Measurements from ENCODE around the gene BLM. TPM values are rescaled to one million over a fixed set of nuclear protein-coding genes. Genes with fewer than 3 reads are reported as not detected.
"Not testable (repeated sequence)": the region's sequence is repeated elsewhere in the genome, so short reads cannot be mapped to it uniquely, and the experiment has no call there.

BLM gene
- total RNA-seq, 2 donors from 2014 or later = 1.00 to 3.1 TPM

DNA sequence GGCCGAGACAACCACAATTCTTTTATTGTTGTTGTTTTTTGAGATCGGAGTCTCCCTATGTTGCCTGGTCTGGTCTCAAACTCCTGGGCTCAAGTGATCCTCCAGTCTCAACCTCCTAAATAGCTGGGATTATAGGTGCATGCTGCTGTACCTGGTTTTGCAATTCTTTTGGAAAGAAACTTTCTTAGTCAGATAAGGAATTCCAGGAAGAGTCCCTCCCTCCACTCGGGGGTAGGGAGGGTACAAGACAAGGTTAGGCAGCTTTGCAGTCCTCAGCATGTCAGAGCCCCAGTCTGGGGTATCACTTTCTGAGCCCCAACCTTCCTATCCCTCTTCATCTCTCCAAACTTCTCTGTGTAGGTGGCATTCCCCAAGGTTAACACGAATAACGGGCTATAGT lies 117.5 kb downstream of the BLM start:
- intact Hi-C loops (cut with DNase I) = no loop called here
- DNase-seq (ENCODE audit: low spot score) = no peak

DNA sequence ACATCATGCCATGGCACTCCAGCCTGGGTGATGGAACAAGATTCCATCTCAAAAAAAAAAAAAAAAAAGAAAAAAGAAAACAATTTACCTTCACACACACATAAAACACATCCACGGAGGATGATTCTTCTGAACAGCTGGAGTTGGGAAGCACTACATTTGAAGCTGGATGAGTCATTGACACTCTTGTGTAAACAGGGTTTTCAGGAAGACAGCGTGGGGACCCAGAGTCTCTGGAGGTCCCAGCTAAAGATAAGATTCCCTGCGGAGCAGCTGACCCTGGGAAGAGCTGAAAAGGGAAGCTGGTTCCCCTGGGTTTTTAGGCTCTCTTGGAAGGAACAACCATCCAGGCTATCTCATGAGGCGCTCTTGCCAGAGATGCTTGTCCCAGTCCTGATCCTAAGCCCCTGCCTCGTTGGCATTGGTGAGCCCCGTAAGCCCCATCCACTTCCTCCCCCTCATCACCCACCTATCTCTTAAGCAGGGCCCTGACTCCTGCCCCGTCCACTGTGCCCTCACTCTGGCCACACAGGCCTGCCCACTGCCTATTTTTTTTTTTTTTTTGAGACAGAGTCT lies 119.2 kb downstream of the BLM start:
- intact Hi-C loops (cut with DNase I) = no loop called here
- DNase-seq (ENCODE audit: low spot score) = no peak

DNA sequence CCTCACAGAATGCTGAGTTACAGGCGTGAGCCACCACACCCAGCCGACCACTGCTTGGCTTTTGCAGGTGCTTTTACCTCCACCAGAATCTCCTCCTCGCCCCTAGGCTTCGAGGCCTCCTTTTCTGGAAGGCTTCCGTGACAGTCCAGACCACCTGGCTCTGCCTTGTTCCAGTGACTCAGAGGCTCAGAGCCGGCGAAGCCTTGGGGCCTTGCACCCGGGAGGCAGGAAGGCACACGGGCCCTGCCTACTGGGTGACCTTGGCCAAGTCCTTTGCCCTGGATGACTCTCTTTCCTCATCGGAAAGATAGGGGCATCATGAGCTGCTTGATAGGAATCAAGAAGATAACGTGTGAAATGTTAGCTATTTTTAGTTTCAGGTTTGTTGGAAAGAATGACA lies 119.9 kb downstream of the BLM start:
- no peak for DNase-seq (ENCODE audit: low spot score)
- intact Hi-C loops (cut with DNase I) = no loop called here

- DNase-seq (ENCODE audit: low spot score) = no peak
- intact Hi-C loops (cut with DNase I) = no loop called here
Measured at GRCh38 chr15:90838139-90838538, 121.0 kb downstream of the BLM start.

DNA sequence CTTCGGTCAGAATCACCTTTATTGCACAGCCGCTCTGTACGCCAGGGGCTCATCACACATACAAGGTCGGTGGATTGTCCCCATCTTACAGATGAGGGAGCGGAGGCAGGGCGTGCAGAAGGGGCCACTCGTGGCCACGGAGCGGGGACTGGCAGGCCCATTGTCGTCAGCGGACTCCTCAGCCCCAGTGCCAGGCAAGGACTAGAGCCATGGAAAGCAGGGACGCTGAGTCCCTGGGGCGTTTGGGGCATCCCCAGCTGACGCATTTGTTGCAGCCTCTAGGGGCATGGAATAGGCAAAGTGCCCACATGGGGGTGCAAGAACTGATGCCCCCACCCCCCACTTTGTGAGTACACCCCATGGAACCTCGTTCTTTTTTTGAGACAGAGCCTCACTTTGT lies 121.4 kb downstream of the BLM start:
- intact Hi-C loops (cut with DNase I) = no loop called here
- DNase-seq (ENCODE audit: low spot score) = no peak

DNA sequence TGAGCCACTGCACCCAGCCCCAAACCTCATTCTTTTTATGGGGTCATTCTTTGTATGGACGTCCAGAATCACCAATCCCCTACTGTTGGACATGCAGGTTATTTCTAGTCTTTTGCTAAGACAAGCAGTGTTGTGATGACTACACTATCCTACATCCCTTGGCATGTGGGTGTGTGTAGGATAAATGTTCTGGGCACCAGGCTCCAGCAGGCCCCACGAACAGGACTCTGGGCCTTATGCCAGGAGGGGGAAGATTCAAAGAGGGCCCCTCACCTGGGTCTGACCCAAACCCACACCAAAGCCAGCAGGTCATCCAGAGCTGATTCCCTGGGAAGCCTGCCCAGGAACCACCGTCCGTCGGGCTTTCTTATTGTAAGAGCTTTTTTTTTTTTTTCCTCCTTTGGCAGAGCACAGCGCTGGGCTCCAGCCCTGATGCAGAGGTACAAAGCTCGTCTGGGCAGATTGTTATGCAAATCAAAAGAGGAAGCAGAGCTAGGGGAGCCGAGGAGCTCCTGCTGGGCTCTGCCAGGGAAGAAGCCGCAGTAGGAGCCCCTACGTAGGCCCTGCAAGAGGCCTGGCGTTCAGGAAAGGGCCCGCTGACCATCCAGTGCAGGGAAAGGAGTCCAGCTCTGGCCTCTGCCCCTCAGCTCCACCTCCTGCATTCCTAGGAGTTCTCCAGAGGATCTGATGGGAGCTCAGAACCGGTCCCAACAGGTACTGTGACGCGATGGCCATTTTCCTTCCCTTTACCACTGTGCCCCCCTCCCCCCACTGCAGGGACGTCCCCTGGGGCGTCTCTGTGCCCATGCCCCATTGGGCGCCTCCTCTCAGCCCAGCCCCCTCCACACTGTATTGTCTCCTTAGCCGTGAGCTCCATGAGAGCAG lies 122.3 kb downstream of the BLM start:
- intact Hi-C loops (cut with DNase I) = no loop called here
- no peak for DNase-seq (ENCODE audit: low spot score)

DNA sequence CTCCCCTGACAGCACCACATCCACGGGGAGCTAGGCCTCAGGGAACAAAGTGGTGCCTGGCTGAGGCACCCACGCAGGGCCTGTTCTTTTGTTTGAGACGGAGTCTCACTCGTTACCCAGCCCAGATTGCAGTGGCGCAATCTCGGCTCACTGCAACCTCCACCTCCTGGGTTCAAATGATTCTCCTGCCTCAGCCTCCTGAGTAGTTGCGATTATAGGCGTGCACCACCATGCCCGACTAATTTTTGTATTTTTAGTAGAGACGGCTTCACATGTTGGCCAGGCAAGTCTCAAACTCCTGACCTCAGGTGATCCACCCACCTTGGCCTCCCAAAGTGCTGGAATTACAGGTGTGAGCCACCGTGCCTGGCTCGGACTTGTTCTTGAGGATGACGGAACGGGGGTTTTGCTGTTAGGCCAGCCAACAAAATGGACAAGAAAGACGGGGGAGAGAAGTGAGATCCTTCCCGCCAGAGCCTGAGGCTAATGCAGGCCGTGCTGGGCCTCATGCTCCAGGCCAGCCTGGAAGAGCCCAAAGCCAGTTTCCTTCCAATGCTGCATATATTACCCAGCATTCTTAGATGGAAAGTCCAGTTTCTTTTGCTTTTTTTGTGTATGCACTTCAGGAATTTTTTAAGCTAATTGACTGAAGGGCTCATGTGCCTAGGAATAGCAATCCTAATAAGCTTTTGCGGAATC lies 123.2 kb downstream of the BLM start:
- intact Hi-C loops (cut with DNase I) = no loop called here

DNA sequence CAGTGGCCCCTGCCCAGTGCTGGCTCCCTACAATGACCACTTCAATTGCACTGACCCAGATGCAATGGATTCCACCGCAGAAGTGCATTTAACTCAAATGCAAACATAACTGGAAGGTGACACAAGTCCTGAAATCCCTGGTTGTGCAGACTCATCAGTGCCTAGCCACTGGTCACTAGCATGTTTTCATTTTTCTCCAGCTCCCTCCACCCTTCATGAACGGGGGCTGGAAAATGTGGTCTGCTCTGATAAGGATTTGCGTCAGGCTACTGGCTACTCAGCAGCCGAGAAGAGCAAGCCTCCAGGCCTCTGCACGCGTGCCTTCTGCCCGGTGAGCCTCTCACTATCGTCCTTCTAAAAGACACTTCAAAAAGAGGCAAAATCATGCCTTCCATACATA lies 123.8 kb downstream of the BLM start:
- no peak for DNase-seq (ENCODE audit: low spot score)

More for the DNA sequence above, 123.2 kb downstream of the BLM start:
- no peak for DNase-seq (ENCODE audit: low spot score)

DNA sequence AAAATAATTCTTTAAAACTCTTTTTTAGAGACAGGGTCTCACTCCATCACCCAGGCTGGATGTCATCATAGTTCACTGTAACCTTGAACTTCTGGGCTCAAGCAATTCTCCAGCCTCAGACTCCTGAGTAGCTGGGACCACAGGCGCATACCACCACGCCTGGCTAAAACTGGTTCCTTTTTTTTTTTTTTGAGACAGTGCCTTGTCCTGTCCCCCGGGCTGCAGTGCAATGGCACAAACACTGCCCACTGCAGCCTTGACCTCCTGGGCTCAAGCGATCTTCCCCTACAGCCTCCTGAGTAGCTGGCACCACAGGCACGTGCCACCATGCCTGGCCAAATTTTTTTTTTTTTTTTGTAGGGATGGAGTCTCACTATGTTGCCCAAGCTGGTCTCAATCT lies 127.5 kb downstream of the BLM start:
- DNase-seq (ENCODE audit: low spot score) = no peak
- intact Hi-C loops (cut with DNase I) = no loop called here

More for the DNA sequence above, 123.8 kb downstream of the BLM start:
- intact Hi-C loops (cut with DNase I) = no loop called here

DNA sequence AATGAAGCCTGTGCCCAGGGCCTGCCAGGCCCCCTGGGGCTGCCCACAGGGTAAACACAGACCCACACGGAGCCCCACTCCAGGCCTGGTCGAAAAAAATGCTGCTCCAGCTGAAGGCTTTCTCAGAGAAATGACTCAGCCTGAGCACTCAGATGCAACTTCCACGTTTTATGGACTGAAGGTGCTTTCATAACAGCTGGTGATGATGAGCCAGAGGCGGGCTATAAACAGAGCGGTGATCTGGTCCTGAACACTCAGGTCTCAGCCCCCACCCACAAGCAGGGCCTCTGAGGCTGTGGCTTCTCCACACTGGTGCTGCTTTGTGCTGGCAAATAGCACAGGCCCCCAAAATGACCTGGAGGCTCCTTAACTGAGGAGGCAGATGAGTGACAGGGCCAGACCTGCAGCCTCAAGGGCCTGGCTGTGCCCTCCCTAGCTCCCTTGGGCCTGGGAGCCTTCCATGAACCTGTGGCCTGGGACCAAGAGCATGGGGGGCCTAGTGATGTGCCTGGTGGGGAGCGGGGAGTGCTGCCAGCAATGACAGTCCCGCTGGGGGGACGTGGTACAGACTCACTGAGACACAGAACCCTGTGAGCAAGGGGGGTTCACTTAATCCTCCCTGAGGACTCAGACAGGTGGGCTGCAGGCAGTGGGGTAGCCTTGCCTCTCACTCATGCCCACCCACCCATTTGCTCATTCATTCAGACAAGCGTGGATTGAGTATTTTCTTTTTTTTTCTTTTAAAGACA lies 128.2 kb downstream of the BLM start:
- no peak for DNase-seq (ENCODE audit: low spot score)
- intact Hi-C loops (cut with DNase I) = no loop called here

- DNase-seq (ENCODE audit: low spot score); intact Hi-C loops (cut with DNase I): not testable (repeated sequence)
Measured at GRCh38 chr15:90849424-90849823, 132.3 kb downstream of the BLM start.

DNA sequence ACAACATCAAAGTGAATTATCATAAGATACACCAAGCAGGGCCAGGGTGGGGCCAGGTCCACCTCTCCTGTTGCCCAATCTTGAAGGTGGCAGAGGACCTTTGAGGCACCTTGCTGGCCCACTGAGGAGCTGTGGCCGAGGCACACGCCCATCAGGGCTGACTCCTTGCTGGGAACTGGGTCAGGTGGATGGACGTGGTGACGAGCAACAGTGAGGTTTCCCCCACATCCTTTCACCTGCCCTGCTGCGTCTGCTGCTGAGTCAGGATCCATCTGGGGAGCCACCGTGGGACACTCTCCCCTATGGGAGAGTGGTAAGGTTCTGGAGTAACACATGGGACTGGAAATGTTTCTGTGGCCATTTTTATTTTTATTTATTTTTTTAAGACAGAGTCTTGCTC lies 134.0 kb downstream of the BLM start:
- DNase-seq (ENCODE audit: low spot score) = no peak
- intact Hi-C loops (cut with DNase I) = no loop called here

DNA sequence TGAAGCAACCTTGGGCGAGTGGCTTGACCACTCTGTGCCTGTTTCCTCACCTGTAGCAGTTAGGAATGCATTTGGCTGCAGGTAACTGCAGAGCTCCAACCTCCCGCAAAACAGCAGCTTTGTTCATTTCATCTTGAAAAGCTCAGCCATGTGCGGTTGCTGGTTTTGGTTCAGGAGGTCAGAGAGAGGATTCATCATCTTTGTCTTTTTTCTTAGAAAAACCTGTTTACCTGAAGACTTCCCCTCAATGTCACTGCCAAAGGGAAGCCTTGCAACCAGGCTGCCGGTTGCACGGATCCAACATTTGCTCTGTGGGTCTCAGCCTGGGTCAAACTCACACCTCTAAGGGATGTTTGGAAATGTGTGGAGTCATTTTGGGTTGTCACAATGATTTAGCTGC lies 134.8 kb downstream of the BLM start:
- no peak for DNase-seq (ENCODE audit: low spot score)

DNA sequence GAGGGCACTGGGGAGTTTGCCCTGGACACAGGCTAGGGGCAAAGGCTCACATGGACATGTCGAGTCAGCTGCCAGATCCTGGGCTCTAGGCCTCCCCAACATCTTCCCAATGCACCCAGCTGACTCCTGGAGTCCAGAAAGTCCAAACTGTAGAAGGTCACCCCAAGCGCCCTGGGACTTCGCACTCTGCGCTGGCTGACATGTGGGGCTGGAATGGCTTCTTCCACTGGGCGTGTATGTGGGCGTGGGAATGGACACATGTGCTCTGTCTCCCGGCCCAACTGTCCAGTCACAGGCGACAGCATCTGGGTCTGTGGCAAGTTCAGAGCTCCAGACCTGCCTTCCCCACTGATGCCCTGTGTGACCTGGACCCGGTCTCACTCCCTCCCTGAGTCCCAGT lies 138.0 kb downstream of the BLM start:
- no peak for DNase-seq (ENCODE audit: low spot score)
- intact Hi-C loops (cut with DNase I) = no loop called here

More for the DNA sequence above, 134.8 kb downstream of the BLM start:
- intact Hi-C loops (cut with DNase I) = no loop called here

DNA sequence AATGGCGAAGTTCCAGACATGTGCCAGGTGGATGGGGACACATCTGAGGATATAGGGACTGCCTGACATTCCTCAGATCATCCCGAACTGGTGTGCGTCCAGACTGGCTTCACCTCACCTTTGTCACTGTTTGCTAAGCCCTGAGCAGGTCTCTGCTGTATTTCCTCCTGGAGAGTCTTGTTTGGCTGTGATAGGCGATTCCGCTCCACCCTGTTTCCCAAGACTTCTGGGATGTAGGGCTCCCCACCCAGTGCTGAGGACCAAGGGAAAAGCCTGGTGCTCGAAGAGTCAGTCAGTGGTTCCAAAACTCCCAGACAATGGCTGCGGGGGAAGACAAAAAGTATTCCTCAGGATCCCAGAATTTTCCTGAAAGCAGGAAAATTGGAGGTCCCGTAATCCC lies 140.2 kb downstream of the BLM start:
- intact Hi-C loops (cut with DNase I) = no loop called here
- DNase-seq (ENCODE audit: low spot score) = no peak

DNA sequence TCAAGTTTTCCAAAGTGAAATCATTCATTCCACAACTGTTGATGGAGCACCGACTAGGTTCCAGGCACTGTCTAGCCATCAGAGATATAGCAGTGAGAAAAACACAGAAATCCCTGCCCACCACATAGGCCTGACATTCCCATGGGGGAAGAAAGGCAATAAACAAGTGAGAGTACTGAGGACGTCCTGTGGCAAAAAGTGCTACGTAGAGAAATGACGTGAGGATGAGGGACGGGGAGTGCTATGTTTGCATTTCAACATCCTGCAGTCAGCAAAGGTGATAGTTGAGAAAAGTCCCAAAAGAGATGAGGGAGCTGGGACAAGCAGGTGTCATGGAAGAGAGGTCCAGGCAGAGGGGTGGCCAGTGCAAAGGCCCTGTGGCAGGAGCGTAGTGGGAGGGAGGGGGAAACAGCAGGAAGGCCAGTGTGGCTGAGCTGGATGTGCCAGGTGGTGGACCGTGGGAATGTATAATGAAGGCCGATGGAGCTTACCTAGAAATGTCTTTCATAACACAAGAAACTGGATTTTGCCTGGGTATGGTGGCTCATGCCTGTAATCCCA lies 140.8 kb downstream of the BLM start:
- no peak for DNase-seq (ENCODE audit: low spot score)
- intact Hi-C loops (cut with DNase I) = no loop called here

GRCh38 chr15:90859234-90860131 lies 142.3 kb downstream of the BLM start:
- intact Hi-C loops (cut with DNase I) = no loop called here
- no peak for DNase-seq (ENCODE audit: low spot score)

GRCh38 chr15:90860450-90860849 lies 143.3 kb downstream of the BLM start:
- intact Hi-C loops (cut with DNase I) = no loop called here

More at GRCh38 chr15:90860450-90860849, 143.3 kb downstream of the BLM start:
- DNase-seq (ENCODE audit: low spot score) = no peak

All from posterior vena cava (tissue), 2 donors.